ENCODE measurements around the gene KDM6A. TPM values are rescaled to one million over a fixed set of nuclear protein-coding genes. Genes with fewer than 3 reads are reported as not detected.

KDM6A gene
- total and polyA plus RNA-seq, 2 of the 13 experiments (the other 11 are each of a cell fraction or from before 2014, with no cell fraction given), result 16.7 to 18.2 TPM

DNA sequence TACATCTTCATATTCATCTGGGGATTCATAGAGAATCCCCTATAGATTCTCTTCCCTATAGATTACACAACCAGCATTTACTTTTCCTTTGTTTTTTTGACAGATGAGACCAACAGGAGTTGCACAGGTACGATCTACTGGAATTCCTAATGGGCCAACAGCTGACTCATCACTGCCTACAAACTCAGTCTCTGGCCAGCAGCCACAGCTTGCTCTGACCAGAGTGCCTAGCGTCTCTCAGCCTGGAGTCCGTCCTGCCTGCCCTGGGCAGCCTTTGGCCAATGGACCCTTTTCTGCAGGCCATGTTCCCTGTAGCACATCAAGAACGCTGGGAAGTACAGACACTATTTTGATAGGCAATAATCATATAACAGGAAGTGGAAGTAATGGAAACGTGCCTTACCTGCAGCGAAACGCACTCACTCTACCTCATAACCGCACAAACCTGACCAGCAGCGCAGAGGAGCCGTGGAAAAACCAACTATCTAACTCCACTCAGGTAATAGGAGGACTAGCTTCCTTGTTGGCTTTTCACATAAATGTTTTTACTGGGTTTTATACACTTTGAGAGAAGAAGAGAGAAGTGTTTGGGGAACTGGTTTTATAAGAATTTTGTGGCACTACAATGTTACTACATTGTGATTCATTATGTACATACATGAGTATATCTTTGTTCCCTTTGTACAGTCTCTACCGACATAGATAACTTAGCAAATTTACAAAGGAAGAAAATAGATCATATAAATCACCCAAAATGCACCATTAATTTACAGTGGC lies 190.5 kb downstream of the KDM6A start:
- Histone ChIP-seq H3K4me2 (ENCODE audit: low read depth, low read length) (no peak overlapping the region), H4K20me1 (ENCODE audit: insufficient read depth, low read length) (no peaks in the 10 kb centered on the region), H3K36me3 (replicated peaks in 1 of 2; ENCODE audit: control insufficient read depth in 1 of 2, insufficient read depth in 2 of 2, low read length in 2 of 2) (peaks cover 5 to 37% of the 10 kb centered on the region in 2 experiments; a peak in 4 of 5 replicates), H3K27ac (ENCODE audit: extremely low read length, insufficient read depth, low read length) (no peak overlapping the region), H3K79me2 (ENCODE audit: insufficient read depth, low read length) (no peaks in the 10 kb centered on the region), H3K9ac (ENCODE audit: insufficient read depth, low read depth, low read length) (no peak overlapping the region), H3K4me1 (ENCODE audit: insufficient read depth, low read length) (no peaks in the 10 kb centered on the region), H2AFZ (ENCODE audit: low read length) (no peak overlapping the region), H3K27me3 (ENCODE audit: control insufficient read depth in 1 of 2, insufficient read depth in 2 of 2, low read length in 2 of 2) (no peaks in the 10 kb centered on the region), H3K9me3 (ENCODE audit: low read length) (no peaks in the 10 kb centered on the region), H3K4me3 (replicated peaks in 1 of 3; ENCODE audit: insufficient read depth in 1 of 3, low read depth in 2 of 3, low read length in 3 of 3) (no peak overlapping the region)
- POLR2A ChIA-PET, result no interaction called here
- DNase-seq (ENCODE audit: low spot score), result no peak
- CTCF ChIA-PET (ENCODE audit: low intra/inter-chr PET ratio, low total read pairs), result no interaction called here
- no peak for FAIRE-seq
- in situ Hi-C loops (cut with HindIII; ENCODE audit: extremely low pct_ligation_motif_present, low pct_unique_long_range_greater_than_20kb) (no loop called here), intact Hi-C loops (cut with micrococcal nuclease; ENCODE audit: unreplicated experiment) (no loop called here)
- no TSS peak for BruUV-seq (replicated peaks)
- no peak for TF ChIP-seq ISX (CRISPR knock-in tag; conservative IDR thresholded peaks at IDR 0.05)
- TF ChIP-seq ZMYM3 (CRISPR knock-in tag; IDR thresholded peaks at IDR 0.05), result no peak
- no peak for TF ChIP-seq ZMYM2 (CRISPR knock-in tag; IDR thresholded peaks at IDR 0.05)
- TF ChIP-seq FOXO1 (CRISPR knock-in tag; IDR thresholded peaks at IDR 0.05), result no peak
- TF ChIP-seq, protein P1, sequence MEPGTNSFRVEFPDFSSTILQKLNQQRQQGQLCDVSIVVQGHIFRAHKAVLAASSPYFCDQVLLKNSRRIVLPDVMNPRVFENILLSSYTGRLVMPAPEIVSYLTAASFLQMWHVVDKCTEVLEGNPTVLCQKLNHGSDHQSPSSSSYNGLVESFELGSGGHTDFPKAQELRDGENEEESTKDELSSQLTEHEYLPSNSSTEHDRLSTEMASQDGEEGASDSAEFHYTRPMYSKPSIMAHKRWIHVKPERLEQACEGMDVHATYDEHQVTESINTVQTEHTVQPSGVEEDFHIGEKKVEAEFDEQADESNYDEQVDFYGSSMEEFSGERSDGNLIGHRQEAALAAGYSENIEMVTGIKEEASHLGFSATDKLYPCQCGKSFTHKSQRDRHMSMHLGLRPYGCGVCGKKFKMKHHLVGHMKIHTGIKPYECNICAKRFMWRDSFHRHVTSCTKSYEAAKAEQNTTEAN (CRISPR knock-in tag; conservative IDR thresholded peaks at IDR 0.05), result no peak
- no peak for TF ChIP-seq YY1 (IDR thresholded peaks at IDR 0.05; ENCODE audit: insufficient read depth, insufficient replicate concordance, low read depth, low read length)
- TF ChIP-seq KLF9 (CRISPR knock-in tag; IDR thresholded peaks at IDR 0.05; ENCODE audit: low read depth), result no peak
- no peak for TF ChIP-seq MYPOP (CRISPR knock-in tag; IDR thresholded peaks at IDR 0.05)
- TF ChIP-seq RELA (CRISPR knock-in tag; IDR thresholded peaks at IDR 0.05), result no peak
- TF ChIP-seq, protein P2, sequence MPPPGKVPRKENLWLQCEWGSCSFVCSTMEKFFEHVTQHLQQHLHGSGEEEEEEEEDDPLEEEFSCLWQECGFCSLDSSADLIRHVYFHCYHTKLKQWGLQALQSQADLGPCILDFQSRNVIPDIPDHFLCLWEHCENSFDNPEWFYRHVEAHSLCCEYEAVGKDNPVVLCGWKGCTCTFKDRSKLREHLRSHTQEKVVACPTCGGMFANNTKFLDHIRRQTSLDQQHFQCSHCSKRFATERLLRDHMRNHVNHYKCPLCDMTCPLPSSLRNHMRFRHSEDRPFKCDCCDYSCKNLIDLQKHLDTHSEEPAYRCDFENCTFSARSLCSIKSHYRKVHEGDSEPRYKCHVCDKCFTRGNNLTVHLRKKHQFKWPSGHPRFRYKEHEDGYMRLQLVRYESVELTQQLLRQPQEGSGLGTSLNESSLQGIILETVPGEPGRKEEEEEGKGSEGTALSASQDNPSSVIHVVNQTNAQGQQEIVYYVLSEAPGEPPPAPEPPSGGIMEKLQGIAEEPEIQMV (CRISPR knock-in tag; IDR thresholded peaks at IDR 0.05; ENCODE audit: low read depth), result no peak
- TF ChIP-seq GABPA (IDR thresholded peaks at IDR 0.05; ENCODE audit: low read depth, low read length), result no peak
- TF ChIP-seq GABPA (CRISPR knock-in tag; IDR thresholded peaks at IDR 0.05; ENCODE audit: low read depth), result no peak
- no peak for TF ChIP-seq ZNF780A (CRISPR knock-in tag; IDR thresholded peaks at IDR 0.05)
- TF ChIP-seq, protein P3, sequence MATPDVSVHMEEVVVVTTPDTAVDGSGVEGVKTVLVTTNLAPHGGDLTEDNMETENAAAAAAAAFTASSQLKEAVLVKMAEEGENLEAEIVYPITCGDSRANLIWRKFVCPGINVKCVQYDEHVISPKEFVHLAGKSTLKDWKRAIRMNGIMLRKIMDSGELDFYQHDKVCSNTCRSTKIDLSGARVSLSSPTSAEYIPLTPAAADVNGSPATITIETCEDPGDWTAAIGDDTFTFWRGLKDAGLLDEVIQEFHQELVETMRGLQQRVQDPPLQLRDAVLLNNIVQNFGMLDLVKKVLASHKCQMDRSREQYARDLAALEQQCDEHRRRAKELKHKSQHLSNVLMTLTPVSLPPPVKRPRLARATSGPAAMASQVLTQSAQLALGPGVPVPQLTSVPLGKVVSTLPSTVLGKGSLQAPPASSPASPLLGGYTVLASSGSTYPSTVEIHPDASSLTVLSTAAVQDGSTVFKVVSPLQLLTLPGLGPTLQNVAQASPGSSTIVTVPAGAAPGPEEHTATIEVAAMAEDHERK (CRISPR knock-in tag; IDR thresholded peaks at IDR 0.05; ENCODE audit: low read depth), result no peak
- TF ChIP-seq ZNF10 (CRISPR knock-in tag; IDR thresholded peaks at IDR 0.05; ENCODE audit: borderline replicate concordance, low read depth), result no peak
- no peak for TF ChIP-seq TCF12 (IDR thresholded peaks at IDR 0.05)
- TF ChIP-seq TCF12 (CRISPR knock-in tag; IDR thresholded peaks at IDR 0.05), result no peak
- TF ChIP-seq PPARG (CRISPR knock-in tag; conservative IDR thresholded peaks at IDR 0.05), result no peak
- 97% methylated on average over 5 of the region's 11 CpGs for WGBS (ENCODE audit: low lambda C conversion rate)
- ATAC-seq, result no peak
